ENCODE measurements around the gene SAMD4B. TPM values are rescaled to one million over a fixed set of nuclear protein-coding genes. Genes with fewer than 3 reads are reported as not detected.

SAMD4B gene
- total and polyA plus RNA-seq, 9 of the 15 experiments (the other 6 are each of a cell fraction or from before 2014, with no cell fraction given), result 3.4 to 90.5 (median 38.0) TPM

DNA sequence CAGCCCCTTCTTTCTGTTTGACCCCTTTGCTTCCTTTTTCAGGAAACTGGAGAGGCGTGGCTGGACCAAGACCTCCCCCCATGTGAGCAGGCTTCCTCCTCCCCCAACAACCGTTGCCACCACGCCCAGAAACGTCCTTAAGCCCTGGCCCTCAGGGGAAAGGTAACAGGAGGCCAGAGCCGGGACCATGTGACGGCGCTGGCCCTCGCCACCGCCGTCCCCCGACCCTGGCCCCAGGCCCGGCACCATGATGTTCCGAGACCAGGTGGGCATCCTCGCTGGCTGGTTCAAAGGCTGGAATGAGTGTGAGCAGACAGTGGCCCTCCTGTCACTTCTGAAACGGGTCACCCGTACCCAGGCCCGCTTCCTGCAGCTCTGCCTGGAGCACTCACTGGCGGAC is 14.4 kb downstream of the SAMD4B start (continued):
- TF ChIP-seq MTA1 (IDR thresholded peaks at IDR 0.05; ENCODE audit: borderline replicate concordance) (no peak), ZNF224 (CRISPR knock-in tag; IDR thresholded peaks at IDR 0.05) (no peak), ESRRA (IDR thresholded peaks at IDR 0.05; ENCODE audit: borderline replicate concordance, low read depth) (peak; percentile 38; the same call in 1 of the 2 replicates), CEBPG (CRISPR knock-in tag; IDR thresholded peaks at IDR 0.05) (no peak), CEBPG (tag; conservative IDR thresholded peaks at IDR 0.05 in 1 of 2, IDR thresholded peaks at IDR 0.05 in 1 of 2) (no peak), HDAC6 (IDR thresholded peaks at IDR 0.05; ENCODE audit: low read depth, low read length) (no peak), ZNF695 (CRISPR knock-in tag; IDR thresholded peaks at IDR 0.05) (no peak), NR1H2 (CRISPR knock-in tag; IDR thresholded peaks at IDR 0.05) (no peak), CC2D1A (IDR thresholded peaks at IDR 0.05) (no peak), FOXK2 (conservative IDR thresholded peaks at IDR 0.05 in 1 of 2, IDR thresholded peaks at IDR 0.05 in 1 of 2; ENCODE audit: low read depth in 2 of 2) (0 out of 4 replicates have a peak, but pooled peaks of 1 of the 2 experiments have one; percentile 12), RAD51 (IDR thresholded peaks at IDR 0.05; ENCODE audit: borderline replicate concordance, low read depth) (peak; percentile 54; the same call in 1 of the 2 replicates), KAT7 (CRISPR knock-in tag; IDR thresholded peaks at IDR 0.05; ENCODE audit: borderline replicate concordance) (no peak), CREM (IDR thresholded peaks at IDR 0.05; ENCODE audit: low read depth) (0 out of 2 replicates have a peak, but pooled peaks have one; percentile 19), NONO (IDR thresholded peaks at IDR 0.05; ENCODE audit: low read depth in 2 of 2, low read length in 1 of 2) (no peak), TCFL5 (CRISPR knock-in tag; conservative IDR thresholded peaks at IDR 0.05) (no peak), PHF8 (IDR thresholded peaks at IDR 0.05; ENCODE audit: borderline replicate concordance, low read length) (no peak), FOXK1 (CRISPR knock-in tag; IDR thresholded peaks at IDR 0.05; ENCODE audit: borderline replicate concordance) (no peak), FIP1L1 (IDR thresholded peaks at IDR 0.05; ENCODE audit: low read depth, low read length, poor library complexity, severe bottlenecking) (no peak), FOXA1 (IDR thresholded peaks at IDR 0.05; ENCODE audit: borderline replicate concordance) (no peak), ZNF239 (CRISPR knock-in tag; IDR thresholded peaks at IDR 0.05) (no peak), SIN3A (IDR thresholded peaks at IDR 0.05; ENCODE audit: borderline replicate concordance in 2 of 2, control insufficient read depth in 1 of 2, low read depth in 2 of 2, low read length in 2 of 2) (peak; percentile 67 to 79; a peak in 2 of 4 replicates), ZNF121 (CRISPR knock-in tag; conservative IDR thresholded peaks at IDR 0.05) (no peak), HDAC3 (IDR thresholded peaks at IDR 0.05; ENCODE audit: borderline replicate concordance, partially characterized antibody) (no peak)
- TF ChIP-seq, protein P1, sequence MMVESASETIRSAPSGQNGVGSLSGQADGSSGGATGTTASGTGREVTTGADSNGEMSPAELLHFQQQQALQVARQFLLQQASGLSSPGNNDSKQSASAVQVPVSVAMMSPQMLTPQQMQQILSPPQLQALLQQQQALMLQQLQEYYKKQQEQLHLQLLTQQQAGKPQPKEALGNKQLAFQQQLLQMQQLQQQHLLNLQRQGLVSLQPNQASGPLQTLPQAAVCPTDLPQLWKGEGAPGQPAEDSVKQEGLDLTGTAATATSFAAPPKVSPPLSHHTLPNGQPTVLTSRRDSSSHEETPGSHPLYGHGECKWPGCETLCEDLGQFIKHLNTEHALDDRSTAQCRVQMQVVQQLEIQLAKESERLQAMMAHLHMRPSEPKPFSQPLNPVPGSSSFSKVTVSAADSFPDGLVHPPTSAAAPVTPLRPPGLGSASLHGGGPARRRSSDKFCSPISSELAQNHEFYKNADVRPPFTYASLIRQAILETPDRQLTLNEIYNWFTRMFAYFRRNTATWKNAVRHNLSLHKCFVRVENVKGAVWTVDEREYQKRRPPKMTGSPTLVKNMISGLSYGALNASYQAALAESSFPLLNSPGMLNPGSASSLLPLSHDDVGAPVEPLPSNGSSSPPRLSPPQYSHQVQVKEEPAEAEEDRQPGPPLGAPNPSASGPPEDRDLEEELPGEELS (CRISPR knock-in tag; IDR thresholded peaks at IDR 0.05; ENCODE audit: borderline replicate concordance), result no peak
- TF ChIP-seq, protein P2, sequence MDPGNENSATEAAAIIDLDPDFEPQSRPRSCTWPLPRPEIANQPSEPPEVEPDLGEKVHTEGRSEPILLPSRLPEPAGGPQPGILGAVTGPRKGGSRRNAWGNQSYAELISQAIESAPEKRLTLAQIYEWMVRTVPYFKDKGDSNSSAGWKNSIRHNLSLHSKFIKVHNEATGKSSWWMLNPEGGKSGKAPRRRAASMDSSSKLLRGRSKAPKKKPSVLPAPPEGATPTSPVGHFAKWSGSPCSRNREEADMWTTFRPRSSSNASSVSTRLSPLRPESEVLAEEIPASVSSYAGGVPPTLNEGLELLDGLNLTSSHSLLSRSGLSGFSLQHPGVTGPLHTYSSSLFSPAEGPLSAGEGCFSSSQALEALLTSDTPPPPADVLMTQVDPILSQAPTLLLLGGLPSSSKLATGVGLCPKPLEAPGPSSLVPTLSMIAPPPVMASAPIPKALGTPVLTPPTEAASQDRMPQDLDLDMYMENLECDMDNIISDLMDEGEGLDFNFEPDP (CRISPR knock-in tag; IDR thresholded peaks at IDR 0.05), result no peak

Measured in K562 (cell line).